GM12878 (cell line): ENCODE results near the gene EYS. TPM values are rescaled to one million over a fixed set of nuclear protein-coding genes. Genes with fewer than 3 reads are reported as not detected.

Source experiments
- ATAC-seq: fragments of 200-7000 bp; cut with Tn5 transposase; 3 replicates; pipeline ENCODE4 v1.9.1; 2020; ENCODE audit warnings: mild to moderate bottlenecking, moderate library complexity
- BruUV-seq: library from RNA; stranded (reverse); fragments of 400-500 nt; replicated peaks from 2 replicates; lab custom pipeline; 2021; lab: Mats Ljungman, UMichigan
- CTCF ChIA-PET: fragments of 300-600 bp; sonication (Branson Sonifier 250); formaldehyde crosslinking; extraction: SDS; loops from one replicate; lab custom pipeline; 2021; ENCODE audit warnings: inconsistent platforms; lab: Yijun Ruan, JAX
- POLR2A ChIA-PET: fragments of 350-600 bp; formaldehyde crosslinking; extraction: SDS; loops from one replicate; lab custom pipeline; 2021; ENCODE audit warnings: inconsistent platforms; lab: Charles Lee
- RAD21 ChIA-PET: fragments of 300-600 bp; sonication (Branson Sonifier 250); formaldehyde crosslinking; loops from one replicate; lab custom pipeline; 2023; ENCODE audit warnings: antibody characterized with exemption; ENCODE audit not compliant: unreplicated experiment; lab: Charles Lee
- SMC1A ChIA-PET: fragments of 300-600 bp; sonication (Branson Sonifier 250); formaldehyde crosslinking; loops from one replicate; lab custom pipeline; 2023; ENCODE audit not compliant: unreplicated experiment, uncharacterized antibody; lab: Charles Lee
- DNase-seq: peaks from one replicate; pipeline ENCODE4 v3.0.0-alpha.2; 2011; ENCODE audit warnings: low read depth, low spot score
- FAIRE-seq: peaks from 3 replicates; lab custom pipeline; 2011; peaks lifted over from hg19 to GRCh38; lab: Jason Lieb, UNC
- H2AFZ ChIP-seq: 2 replicates; pipeline ENCODE4 v1.6.0; 2011; ENCODE audit warnings: low read depth, low read length, control low read depth; ENCODE audit not compliant: control insufficient read depth
- H3K27ac ChIP-seq: 2 replicates; pipeline ENCODE4 v1.5.1; 2011; ENCODE audit warnings: control low read depth; ENCODE audit not compliant: control insufficient read depth, insufficient read depth
- H3K27me3 ChIP-seq, 2 experiments: replicated peaks in 1 of 2; 2 replicates each; pipeline versions ENCODE4 v1.6.0 to v1.6.1; 2011; ENCODE audit warnings: low read length in 1 of 2; ENCODE audit not compliant: control insufficient read depth in 2 of 2, insufficient read depth in 2 of 2
- H3K36me3 ChIP-seq, 2 experiments: 2 replicates each; pipeline ENCODE4 v1.5.1; 2011; ENCODE audit warnings: low read length in 1 of 2; ENCODE audit not compliant: control insufficient read depth in 2 of 2, insufficient read depth in 2 of 2
- H3K4me1 ChIP-seq: 2 replicates; pipeline ENCODE4 v1.6.1; 2011; ENCODE audit warnings: mild to moderate bottlenecking, low read length, moderate library complexity, mixed read lengths; ENCODE audit not compliant: control insufficient read depth, insufficient read depth
- H3K4me2 ChIP-seq: 2 replicates; pipeline ENCODE4 v1.6.0; 2011; ENCODE audit warnings: control low read depth; ENCODE audit not compliant: control insufficient read depth, insufficient read depth
- H3K4me3 ChIP-seq: fragments of 200-600 bp; sonication (generic); 2 replicates; pipeline ENCODE4 v1.5.1; 2016
- H3K79me2 ChIP-seq: 2 replicates; pipeline ENCODE4 v1.6.0; 2011; ENCODE audit warnings: low read length; ENCODE audit not compliant: control insufficient read depth, insufficient read depth
- H3K9ac ChIP-seq: 2 replicates; pipeline ENCODE4 v1.8.0; 2011; ENCODE audit warnings: low read length, control low read depth, mixed read lengths; ENCODE audit not compliant: control insufficient read depth, insufficient read depth
- H3K9me3 ChIP-seq: replicated peaks from 3 replicates; pipeline ENCODE4 v1.5.1; 2011; ENCODE audit warnings: mild to moderate bottlenecking, low read length; ENCODE audit not compliant: control insufficient read depth, insufficient read depth
- H4K20me1 ChIP-seq: 2 replicates; pipeline ENCODE4 v1.6.0; 2011; ENCODE audit not compliant: control insufficient read depth, insufficient read depth
- ATF7 ChIP-seq: fragments of 450-650 bp; IDR thresholded peaks from 2 replicates; pipeline ENCODE4 v1.6.1; 2016; ENCODE audit warnings: low read depth, mild to moderate bottlenecking
- BCL11A ChIP-seq: IDR thresholded peaks from 2 replicates; pipeline ENCODE4 v1.6.1; 2011; ENCODE audit warnings: low read depth, low read length
- EGR1 ChIP-seq, 2 experiments: IDR thresholded peaks; 1 replicate in 1 of 2; 2 replicates in 1 of 2; pipeline ENCODE4 v1.6.1; 2011 to 2012; ENCODE audit warnings: low read depth in 2 of 2, low read length in 2 of 2, borderline replicate concordance in 1 of 2, mild to moderate bottlenecking in 1 of 2, moderate library complexity in 1 of 2
- FOS ChIP-seq: IDR thresholded peaks from 3 replicates; pipeline ENCODE4 v1.6.1; 2011; ENCODE audit warnings: borderline replicate concordance; ENCODE audit not compliant: insufficient read length; ENCODE audit errors: extremely low read depth
- IKZF1 ChIP-seq: fragments of 450-650 bp; conservative IDR thresholded peaks from 2 replicates; pipeline ENCODE4 v1.6.1; 2017; ENCODE audit warnings: antibody characterized with exemption, mild to moderate bottlenecking
- KDM1A ChIP-seq: fragments of 200-600 bp; sonication (generic); IDR thresholded peaks from 2 replicates; pipeline ENCODE4 v1.6.1; 2016; ENCODE audit warnings: borderline replicate concordance
- MTA2 ChIP-seq: fragments of 450-650 bp; IDR thresholded peaks from 2 replicates; pipeline ENCODE4 v1.6.1; 2016; ENCODE audit warnings: low read depth, mild to moderate bottlenecking, moderate library complexity
- NFXL1 ChIP-seq: fragments of 450-650 bp; IDR thresholded peaks from 2 replicates; pipeline ENCODE4 v1.6.1; 2017; ENCODE audit warnings: antibody characterized with exemption, mild to moderate bottlenecking, borderline replicate concordance
- ZNF274 ChIP-seq: IDR thresholded peaks from one replicate; pipeline ENCODE4 v1.8.0; 2011; ENCODE audit not compliant: insufficient read length, insufficient read depth
- WGBS: methylation state at CpG from one replicate; pipeline ENCODE4 v1.1.6; 2016; ENCODE audit warnings: low lambda C conversion rate; ENCODE audit not compliant: insufficient replicate concordance, insufficient coverage; ENCODE audit errors: missing lambda C conversion rate; 5-methylcytosine and 5-hydroxymethylcytosine counted together
- in situ Hi-C: fragments of 300-500 bp; cut with MboI; formaldehyde crosslinking; loops from 9 replicates; pipeline ENCODE4 v1.14.3; 2018; ENCODE audit warnings: mixed read lengths
- intact Hi-C: fragments of 100-400 bp; cut with micrococcal nuclease; formaldehyde crosslinking; loops from one replicate; pipeline ENCODE4 v1.14.2; 2022; ENCODE audit not compliant: unreplicated experiment
- polyA plus RNA-seq, 11 experiments: library from polyadenylated mRNA; depleted of rRNA in 4 of 11; unstranded in 6 of 11; stranded (reverse) in 5 of 11; fragments of >200 nt; fragmentation: Nextera tagmentation in 4 of 11; fragmentation: Illumina TruSeq in 1 of 11; extraction: Ambion mirVana in 4 of 11; extraction: Trizol in 1 of 11; gene quantifications; 1 replicate in 1 of 11; 2 replicates in 10 of 11; pipeline versions ENCODE4 v1.2.1 to v1.2.3, GENCODE V29; 2011 to 2016; ENCODE audit warnings: inconsistent platforms in 2 of 11, missing spikeins in 2 of 11, low read depth in 1 of 11
- total RNA-seq, 4 experiments: library from RNA; depleted of rRNA in 3 of 4; stranded (reverse); fragments of >200 nt in 3 of 4; fragmentation: Illumina TruSeq in 1 of 4; extraction: Trizol in 1 of 4; gene quantifications; 2 replicates each; pipeline versions ENCODE4 v1.2.1 to v1.2.3, GENCODE V29; 2013 to 2021
- TF ChIP-seq, protein P1 (sequence below): fragments of 150-350 bp; IDR thresholded peaks from 2 replicates; pipeline ENCODE4 v1.6.1; 2016; ENCODE audit warnings: low read depth, low read length

The EYS gene
- total and polyA plus RNA-seq, 10 of the 15 experiments (the other 5 are each of a cell fraction or from before 2014, with no cell fraction given), result under 0.01 to 0.14 (median 0.02) TPM; not detected in 1

DNA sequence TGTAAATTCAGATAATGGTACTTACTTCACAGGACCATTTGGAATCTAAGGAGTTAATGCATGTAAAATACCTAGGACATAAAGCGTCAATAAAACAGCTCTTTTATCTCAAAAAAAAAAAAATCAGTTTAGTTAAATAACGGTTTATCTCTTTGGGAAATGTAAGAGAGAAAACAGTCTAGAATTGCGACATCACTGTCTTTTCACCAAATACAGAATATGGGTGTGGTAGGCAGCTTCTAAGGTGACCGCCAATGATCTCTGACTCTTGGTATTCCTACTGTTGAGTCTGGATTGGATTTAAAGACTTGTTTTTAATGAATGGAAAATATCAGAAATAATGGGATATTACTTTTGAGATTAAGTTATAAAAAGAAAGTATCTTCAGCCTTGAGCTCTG lies 111.5 kb downstream of the EYS start:
- ChIA-PET CTCF (no interaction called here), SMC1A (no interaction called here), RAD21 (no interaction called here), POLR2A (no interaction called here)
- Histone ChIP-seq H2AFZ (no peak overlapping the region), H3K27me3 (no peaks in the 10 kb centered on the region), H3K4me1 (no peaks in the 10 kb centered on the region), H3K4me2 (no peak overlapping the region), H3K4me3 (no peak overlapping the region), H4K20me1 (no peaks in the 10 kb centered on the region), H3K36me3 (no peaks in the 10 kb centered on the region), H3K9me3 (no peaks in the 10 kb centered on the region), H3K79me2 (no peaks in the 10 kb centered on the region), H3K9ac (no peak overlapping the region)
- intact Hi-C loops (no loop called here), in situ Hi-C loops (no loop called here)
- FAIRE-seq (no peak), ATAC-seq (no peak)
- 43% methylated on average over 4 of the region's 4 CpGs for WGBS
- TF ChIP-seq IKZF1, result no peak
- TF ChIP-seq ATF7, result no peak
- TF ChIP-seq ZNF274, result no peak
- TF ChIP-seq, protein P1, sequence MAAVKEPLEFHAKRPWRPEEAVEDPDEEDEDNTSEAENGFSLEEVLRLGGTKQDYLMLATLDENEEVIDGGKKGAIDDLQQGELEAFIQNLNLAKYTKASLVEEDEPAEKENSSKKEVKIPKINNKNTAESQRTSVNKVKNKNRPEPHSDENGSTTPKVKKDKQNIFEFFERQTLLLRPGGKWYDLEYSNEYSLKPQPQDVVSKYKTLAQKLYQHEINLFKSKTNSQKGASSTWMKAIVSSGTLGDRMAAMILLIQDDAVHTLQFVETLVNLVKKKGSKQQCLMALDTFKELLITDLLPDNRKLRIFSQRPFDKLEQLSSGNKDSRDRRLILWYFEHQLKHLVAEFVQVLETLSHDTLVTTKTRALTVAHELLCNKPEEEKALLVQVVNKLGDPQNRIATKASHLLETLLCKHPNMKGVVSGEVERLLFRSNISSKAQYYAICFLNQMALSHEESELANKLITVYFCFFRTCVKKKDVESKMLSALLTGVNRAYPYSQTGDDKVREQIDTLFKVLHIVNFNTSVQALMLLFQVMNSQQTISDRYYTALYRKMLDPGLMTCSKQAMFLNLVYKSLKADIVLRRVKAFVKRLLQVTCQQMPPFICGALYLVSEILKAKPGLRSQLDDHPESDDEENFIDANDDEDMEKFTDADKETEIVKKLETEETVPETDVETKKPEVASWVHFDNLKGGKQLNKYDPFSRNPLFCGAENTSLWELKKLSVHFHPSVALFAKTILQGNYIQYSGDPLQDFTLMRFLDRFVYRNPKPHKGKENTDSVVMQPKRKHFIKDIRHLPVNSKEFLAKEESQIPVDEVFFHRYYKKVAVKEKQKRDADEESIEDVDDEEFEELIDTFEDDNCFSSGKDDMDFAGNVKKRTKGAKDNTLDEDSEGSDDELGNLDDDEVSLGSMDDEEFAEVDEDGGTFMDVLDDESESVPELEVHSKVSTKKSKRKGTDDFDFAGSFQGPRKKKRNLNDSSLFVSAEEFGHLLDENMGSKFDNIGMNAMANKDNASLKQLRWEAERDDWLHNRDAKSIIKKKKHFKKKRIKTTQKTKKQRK, result no peak
- TF ChIP-seq EGR1 (IDR thresholded peaks at IDR 0.05; ENCODE audit: borderline replicate concordance in 1 of 2, low read depth in 2 of 2, low read length in 2 of 2), result no peak
- TF ChIP-seq NFXL1, result no peak
- TF ChIP-seq FOS, result no peak
- TF ChIP-seq BCL11A, result no peak
- no peak for TF ChIP-seq MTA2
- TF ChIP-seq KDM1A, result no peak
- TF ChIP-seq, all 136 proteins: peak for 0
- BruUV-seq, result no TSS peak
- no peak for DNase-seq
- H3K27ac ChIP-seq, result no peak overlapping the region
